CD4-positive, alpha-beta T cell treated with Interferon gamma for 1 hour (primary cell): ENCODE data around the gene MOBP.
"Not testable (repeated sequence)": the region's sequence is repeated elsewhere in the genome, so short reads cannot be mapped to it uniquely, and the experiment has no call there.

Source experiments
- DNase-seq: peaks from one replicate; pipeline ENCODE4 v3.0.0-alpha.2; 2020

MOBP gene

DNA sequence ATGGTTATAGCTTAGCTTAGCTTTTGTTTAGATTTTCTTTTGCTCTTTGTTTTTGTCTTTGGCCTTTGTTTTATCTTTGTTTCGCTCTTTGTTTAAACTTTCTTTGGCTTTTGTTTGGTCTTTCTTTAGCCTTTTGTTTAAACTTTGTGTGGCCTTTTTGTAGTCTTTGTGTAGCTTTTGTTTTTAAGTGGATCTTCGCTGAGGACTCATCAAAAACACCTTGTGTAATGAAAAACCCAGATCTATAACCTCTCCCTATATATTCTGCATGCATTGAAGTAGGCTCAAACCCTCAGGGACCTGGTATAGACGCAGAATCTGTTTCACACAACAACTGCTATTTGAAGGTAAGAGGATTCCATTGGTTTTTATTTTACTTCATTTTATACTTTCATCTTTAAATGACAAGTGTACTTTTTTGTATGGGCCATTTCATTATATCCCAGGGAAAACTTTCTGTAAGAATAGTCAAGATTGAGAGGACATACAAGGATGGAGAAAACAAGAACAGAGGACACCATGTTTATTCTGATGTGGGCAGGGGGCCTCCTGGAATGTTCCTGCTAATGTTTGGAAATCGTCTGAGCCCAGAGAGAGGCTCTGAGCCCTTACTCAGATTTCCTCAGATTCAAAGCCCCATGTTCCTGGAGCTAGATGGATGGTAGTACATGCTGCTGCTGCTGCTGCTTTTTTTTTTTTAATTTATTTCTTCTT, at the start of gene MOBP:
MOBP (plus strand) TSS at position 287 of the 714 bp plus-strand sequence. CDS start 34,390 bp downstream, outside the sequence.
- DNase-seq, result no peak

- DNase-seq, result not testable (repeated sequence)
These were observed 48.8 kb upstream of the MOBP start for GRCh38 chr3:39418556-39419225.

GRCh38 chr3:39419742-39420315, 47.7 kb upstream of the MOBP start:
- no peak for DNase-seq

GRCh38 chr3:39420543-39420942, 46.9 kb upstream of the MOBP start:
- no peak for DNase-seq

- DNase-seq, result no peak
These were observed 44.0 kb upstream of the MOBP start for GRCh38 chr3:39423436-39423970.

DNA sequence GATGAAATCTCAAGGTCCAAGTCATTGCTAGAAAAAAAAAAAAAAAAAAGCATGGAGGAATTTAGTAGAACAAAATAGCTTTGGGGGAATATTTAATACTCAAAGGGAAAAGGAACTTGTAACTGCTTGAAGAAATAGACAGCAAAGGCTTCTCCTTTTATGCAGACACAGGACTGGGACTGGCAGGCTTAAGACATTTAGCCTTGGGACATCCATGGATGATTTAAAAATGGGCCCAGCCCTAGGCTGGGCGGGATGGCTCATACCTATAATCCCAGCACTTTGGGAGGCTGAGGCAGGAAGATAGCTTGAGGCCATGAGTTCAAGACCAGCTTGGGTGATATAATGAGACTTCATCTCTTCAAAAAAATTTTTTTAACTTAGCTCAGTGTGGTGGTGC, 41.2 kb upstream of the MOBP start:
- no peak for DNase-seq

- no peak for DNase-seq
These were observed 40.0 kb upstream of the MOBP start for GRCh38 chr3:39427506-39427905.

GRCh38 chr3:39428745-39429201, 38.7 kb upstream of the MOBP start:
- DNase-seq, result no peak

DNA sequence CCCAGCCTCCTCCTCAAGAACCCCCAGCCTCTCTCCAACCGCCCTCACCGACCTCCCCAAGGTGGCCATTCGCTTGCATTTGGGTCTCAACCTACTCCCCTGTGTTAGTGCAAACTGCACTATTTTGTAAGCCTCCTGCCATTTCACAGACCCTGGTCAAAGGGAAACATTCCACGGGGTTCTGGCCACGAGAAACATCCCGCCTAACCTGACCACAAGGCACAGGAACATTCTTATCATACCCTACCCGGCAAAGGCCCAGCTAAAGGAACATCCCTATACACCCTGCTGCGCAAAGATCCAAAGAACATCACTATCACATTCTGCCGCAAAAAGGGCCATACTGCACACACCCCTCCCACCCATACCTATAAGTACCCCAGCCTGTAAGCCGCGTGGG, 38.0 kb upstream of the MOBP start:
- no peak for DNase-seq

DNA sequence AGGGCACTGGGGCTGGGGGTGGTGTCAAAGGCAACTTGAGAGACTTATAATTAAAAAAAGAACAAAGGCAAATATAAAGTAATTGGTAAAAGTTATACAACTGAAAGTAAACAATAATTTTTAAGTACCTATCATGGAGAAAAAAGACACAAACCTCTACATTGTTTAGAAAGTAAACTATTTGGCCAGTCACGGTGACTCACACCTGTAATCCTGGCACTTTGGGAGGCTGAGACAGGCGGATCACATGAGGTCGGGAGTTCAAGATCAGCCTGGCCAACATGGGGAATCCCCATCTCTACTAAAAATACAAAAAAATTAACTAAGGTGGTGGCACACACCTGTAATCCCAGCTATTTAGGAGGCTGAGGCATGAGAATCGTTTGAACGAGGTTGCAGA, 35.1 kb upstream of the MOBP start:
- DNase-seq, result no peak

DNA sequence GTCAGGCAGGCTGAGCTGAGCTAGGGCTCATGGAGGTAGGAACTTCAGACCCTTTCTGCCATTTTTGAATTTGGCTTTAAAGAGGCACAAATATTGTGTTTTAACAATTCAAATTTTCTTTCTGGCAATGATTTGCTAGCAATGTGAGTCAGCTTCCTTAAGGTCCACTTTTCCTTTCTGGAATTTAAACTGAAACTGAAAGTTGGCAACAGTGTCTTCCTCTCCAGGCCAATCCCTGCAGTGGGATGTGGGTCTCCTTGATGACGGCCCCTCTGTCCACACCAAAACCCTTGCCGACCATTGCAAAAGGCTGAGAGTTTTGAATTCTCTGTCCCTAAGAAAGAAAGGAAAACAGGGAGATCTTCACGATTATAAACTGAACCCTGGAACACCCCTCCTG, 33.8 kb upstream of the MOBP start:
- DNase-seq, result no peak

GRCh38 chr3:39434574-39434973, 32.9 kb upstream of the MOBP start:
- DNase-seq, result no peak

DNA sequence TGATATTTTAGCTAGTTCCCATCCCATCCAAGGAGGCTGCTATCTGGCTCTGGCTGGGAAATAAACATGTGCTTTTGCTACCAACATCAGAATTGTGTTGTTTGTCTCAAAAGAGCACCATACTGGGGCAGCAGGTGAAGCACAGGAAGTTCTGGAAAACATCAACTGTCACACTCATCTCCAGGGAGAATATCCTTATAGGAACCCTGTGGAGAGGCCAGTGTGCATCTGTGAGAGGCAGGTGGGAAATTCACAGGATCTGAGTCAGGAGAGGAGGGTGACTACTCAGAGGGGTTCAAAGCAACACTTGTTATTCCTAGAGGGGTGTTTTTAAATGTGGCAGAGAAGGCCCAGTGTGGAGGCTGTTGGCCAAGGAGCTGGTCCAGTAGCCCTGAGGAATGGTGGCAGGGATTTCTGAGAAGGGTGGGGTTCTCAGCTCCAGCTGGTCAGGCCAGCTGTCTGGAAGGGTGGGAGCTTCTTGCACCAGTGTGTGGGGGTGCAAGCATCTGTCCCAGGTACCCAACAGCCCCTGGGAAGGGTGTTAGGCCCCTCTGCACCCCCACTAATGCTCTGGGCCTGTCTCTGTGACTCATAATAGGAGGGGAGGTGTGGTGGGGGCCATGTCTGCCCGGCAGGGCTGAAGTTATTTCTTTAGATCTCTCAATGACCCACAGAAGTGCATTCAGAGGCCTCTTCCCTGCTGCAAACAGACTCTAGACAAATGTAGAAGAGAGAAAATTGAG, 32.3 kb upstream of the MOBP start:
- DNase-seq, result no peak

- no peak for DNase-seq
These were observed 28.6 kb upstream of the MOBP start for GRCh38 chr3:39438880-39439279.

GRCh38 chr3:39440316-39440715, 27.2 kb upstream of the MOBP start:
- DNase-seq, result no peak

DNA sequence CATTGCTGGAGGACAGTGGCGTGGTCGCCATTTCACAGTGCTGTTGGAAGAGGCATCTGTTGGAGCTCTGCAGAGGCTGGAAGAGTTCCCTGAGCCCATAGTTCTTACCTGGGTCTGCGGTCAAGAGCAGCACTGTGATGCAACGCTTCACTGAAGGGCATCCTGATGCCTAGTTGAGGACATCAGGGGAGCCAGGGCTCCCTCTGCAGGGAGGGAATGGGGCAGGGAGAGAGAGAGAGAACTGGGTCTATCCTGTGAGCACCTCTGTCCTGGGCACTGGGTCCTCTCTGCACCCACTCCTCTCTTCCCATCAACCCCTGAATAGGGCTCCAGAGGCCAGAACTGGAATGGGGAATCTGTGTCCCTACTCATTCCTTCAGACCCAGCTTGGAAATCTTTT, 23.9 kb upstream of the MOBP start:
- DNase-seq, result no peak

- no peak for DNase-seq
These were observed 21.6 kb upstream of the MOBP start for GRCh38 chr3:39445927-39446326.

DNA sequence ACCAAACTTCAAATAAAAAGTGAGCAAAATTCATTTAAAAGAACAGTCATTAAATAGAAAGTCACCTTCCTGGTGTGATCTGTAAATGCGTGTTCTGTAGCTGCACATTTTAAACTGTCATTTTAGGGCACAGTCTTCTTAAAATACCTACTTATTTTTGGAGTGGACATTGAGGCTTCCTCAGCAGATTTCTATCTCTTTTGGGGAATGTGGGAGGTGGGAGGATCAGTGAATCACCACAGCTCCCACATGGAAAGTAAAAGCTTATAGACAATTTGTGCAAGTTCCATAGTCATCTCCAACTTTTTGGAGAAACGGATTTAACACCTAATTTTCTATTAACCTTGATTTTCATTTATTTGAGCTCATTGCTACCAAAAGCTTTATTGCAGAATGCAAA, 21.0 kb upstream of the MOBP start:
- no peak for DNase-seq

GRCh38 chr3:39447637-39448483, 19.6 kb upstream of the MOBP start:
- DNase-seq, result peak; percentile 37

- no peak for DNase-seq
These were observed 18.8 kb upstream of the MOBP start for GRCh38 chr3:39448506-39449233.

DNA sequence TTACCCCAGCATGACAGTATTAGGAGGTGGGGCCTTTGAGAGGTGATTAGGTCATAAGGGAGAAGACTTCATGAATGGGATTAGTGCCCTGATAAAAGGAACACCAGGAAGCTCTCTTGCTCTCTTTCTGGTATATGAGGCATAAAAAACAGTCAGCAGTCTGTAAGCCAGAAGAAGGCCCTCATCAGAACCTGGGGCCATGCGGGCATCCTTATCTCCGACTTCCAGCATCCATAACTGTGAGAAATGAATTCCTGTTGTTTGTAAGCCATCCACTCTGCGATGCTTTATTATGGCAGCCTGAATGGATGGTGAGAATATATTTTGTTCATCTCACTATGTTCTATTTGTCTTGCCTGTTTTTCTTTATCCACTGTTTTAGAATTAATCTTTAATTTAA, 17.7 kb upstream of the MOBP start:
- DNase-seq, result no peak

DNA sequence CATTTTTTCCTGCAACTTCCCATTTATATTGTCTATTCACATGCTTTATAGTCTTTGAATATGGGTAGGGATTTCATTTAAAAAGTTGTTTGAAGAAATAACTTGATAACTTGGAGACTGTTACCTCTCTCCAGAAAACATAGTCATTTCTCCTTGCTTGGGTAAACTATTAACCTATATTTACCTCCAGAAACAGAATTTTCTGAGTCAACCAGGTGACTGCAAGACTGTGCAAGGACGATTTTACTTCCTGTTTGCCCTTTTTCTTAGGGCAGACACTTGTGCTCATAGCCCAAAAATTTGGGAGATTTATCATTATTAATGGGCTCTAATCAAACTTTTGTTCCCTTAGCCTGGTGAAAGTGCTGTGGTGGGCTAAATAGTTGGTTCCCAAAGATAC, 14.3 kb upstream of the MOBP start:
- no peak for DNase-seq
